ENCODE measurements around the gene C4orf50. TPM values are rescaled to one million over a fixed set of nuclear protein-coding genes. Genes with fewer than 3 reads are reported as not detected.

C4orf50 gene
- total RNA-seq, 1 experiment from 2014 or later = 0.17 TPM

DNA sequence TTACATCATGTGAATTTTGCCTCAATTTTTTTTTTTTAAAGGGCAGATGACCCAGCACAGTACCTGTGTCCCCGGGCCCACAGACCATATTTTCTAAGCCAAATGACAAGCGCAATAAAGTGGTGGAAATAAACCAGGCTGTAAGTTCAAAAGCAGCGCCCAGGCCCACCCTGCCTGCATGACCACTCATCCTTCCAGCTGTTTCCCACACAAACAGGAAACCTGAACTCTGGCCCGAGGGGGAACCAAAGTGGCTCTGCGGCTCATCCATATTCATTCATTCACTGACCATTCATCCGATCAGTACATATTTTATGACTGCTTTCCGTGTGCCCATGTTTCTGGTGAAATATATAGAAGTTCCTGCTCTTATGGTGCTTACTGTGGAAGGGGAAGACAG, 91.6 kb downstream of the C4orf50 start:
- H2BK20ac ChIP-seq (ENCODE audit: low read depth, low read length, poor library complexity, severe bottlenecking) = no peak overlapping the region
- no peak overlapping the region for H2BK120ac ChIP-seq (ENCODE audit: low read depth, low read length, poor library complexity, severe bottlenecking)
- peaks cover 37% of the 10 kb centered on the region for H3K27me3 Mint-ChIP-seq (ENCODE audit: low read depth)

More for the DNA sequence above, 91.6 kb downstream of the C4orf50 start:
- no peak overlapping the region for H3K4me3 Mint-ChIP-seq
- no peaks in the 10 kb centered on the region for H4K20me1 ChIP-seq (ENCODE audit: control insufficient read depth, insufficient read depth, insufficient read length)
- no peak overlapping the region for H3K9ac ChIP-seq (ENCODE audit: extremely low read depth, insufficient read length, low read length)
- H3K9me3 ChIP-seq (ENCODE audit: control insufficient read depth, low read depth, low read length) = no peaks in the 10 kb centered on the region
- H3K14ac ChIP-seq (ENCODE audit: insufficient read depth, low read length) = no peak overlapping the region
- H3K4me2 ChIP-seq (ENCODE audit: insufficient read depth, insufficient read length, low read length) = no peak overlapping the region
- peaks cover 20 to 22% of the 10 kb centered on the region in 2 experiments for H3K4me1 Mint-ChIP-seq
- no CpG with 5 or more reads among the region's 7 CpGs for WGBS (ENCODE audit: extremely low coverage, insufficient read length, low lambda C conversion rate)
- H3K27me3 ChIP-seq (ENCODE audit: insufficient read depth, low read length) = no peaks in the 10 kb centered on the region
- H3K9me3 Mint-ChIP-seq = no peaks in the 10 kb centered on the region
- H3K79me2 ChIP-seq (ENCODE audit: insufficient read depth, low read length) = no peaks in the 10 kb centered on the region
- H3K79me1 ChIP-seq (ENCODE audit: insufficient read depth, low read depth, low read length, poor library complexity, severe bottlenecking) = no peaks in the 10 kb centered on the region
- DNase-seq = no peak
- no peak overlapping the region for H3K27ac Mint-ChIP-seq
- H4K91ac ChIP-seq (ENCODE audit: insufficient read length, low read depth, low read length) = no peak overlapping the region
- no peak overlapping the region for H3K23ac ChIP-seq (ENCODE audit: insufficient read length, low read depth, low read length)
- H3T11ph ChIP-seq (ENCODE audit: low read length) = no peak overlapping the region
- no peak overlapping the region for H3K4ac ChIP-seq (ENCODE audit: low read depth, low read length)
- H3K36me3 Mint-ChIP-seq (ENCODE audit: insufficient read depth in 1 of 3, low read depth in 3 of 3) = no peaks in the 10 kb centered on the region
- TF ChIP-seq, protein P1, sequence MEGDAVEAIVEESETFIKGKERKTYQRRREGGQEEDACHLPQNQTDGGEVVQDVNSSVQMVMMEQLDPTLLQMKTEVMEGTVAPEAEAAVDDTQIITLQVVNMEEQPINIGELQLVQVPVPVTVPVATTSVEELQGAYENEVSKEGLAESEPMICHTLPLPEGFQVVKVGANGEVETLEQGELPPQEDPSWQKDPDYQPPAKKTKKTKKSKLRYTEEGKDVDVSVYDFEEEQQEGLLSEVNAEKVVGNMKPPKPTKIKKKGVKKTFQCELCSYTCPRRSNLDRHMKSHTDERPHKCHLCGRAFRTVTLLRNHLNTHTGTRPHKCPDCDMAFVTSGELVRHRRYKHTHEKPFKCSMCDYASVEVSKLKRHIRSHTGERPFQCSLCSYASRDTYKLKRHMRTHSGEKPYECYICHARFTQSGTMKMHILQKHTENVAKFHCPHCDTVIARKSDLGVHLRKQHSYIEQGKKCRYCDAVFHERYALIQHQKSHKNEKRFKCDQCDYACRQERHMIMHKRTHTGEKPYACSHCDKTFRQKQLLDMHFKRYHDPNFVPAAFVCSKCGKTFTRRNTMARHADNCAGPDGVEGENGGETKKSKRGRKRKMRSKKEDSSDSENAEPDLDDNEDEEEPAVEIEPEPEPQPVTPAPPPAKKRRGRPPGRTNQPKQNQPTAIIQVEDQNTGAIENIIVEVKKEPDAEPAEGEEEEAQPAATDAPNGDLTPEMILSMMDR (conservative IDR thresholded peaks at IDR 0.05) = no peak
- H2BK15ac ChIP-seq (ENCODE audit: low read depth, low read length) = no peak overlapping the region
- no peak overlapping the region for H3K27ac ChIP-seq (ENCODE audit: insufficient read length, low read depth, low read length)
- no peak overlapping the region for H2AK5ac ChIP-seq (ENCODE audit: insufficient read length, low read length)
- H4K8ac ChIP-seq (replicated peaks; ENCODE audit: insufficient read length, low read depth, low read length) = no peak overlapping the region
- H3K23me2 ChIP-seq (ENCODE audit: insufficient read length, low read depth, low read length, poor library complexity, severe bottlenecking) = no peaks in the 10 kb centered on the region
- peaks cover 3% of the 10 kb centered on the region; the same call in 1 of the 2 replicates for H3K4me1 ChIP-seq (ENCODE audit: insufficient read depth, low read length)
- H2AFZ ChIP-seq (ENCODE audit: low read length) = no peak overlapping the region
- no peak overlapping the region for H4K5ac ChIP-seq (ENCODE audit: insufficient read length, low read depth, low read length)
- H2BK5ac ChIP-seq (ENCODE audit: insufficient read length, low read length) = no peak overlapping the region
- no peak overlapping the region for H3K56ac ChIP-seq (ENCODE audit: insufficient read length, low read depth, low read length)
- no peak overlapping the region for H2BK12ac ChIP-seq (ENCODE audit: insufficient read length, low read depth, low read length)
- H3K18ac ChIP-seq (ENCODE audit: insufficient read length, low read depth, low read length) = no peak overlapping the region

All from H9 (cell line).